GM10248 (cell line): ENCODE data around the gene HLA-G.

ENCODE experiments used
- CTCF ChIA-PET: fragments of 300-600 bp; sonication (Branson Sonifier 250); formaldehyde crosslinking; extraction: SDS; loops from one replicate; lab custom pipeline; 2021; ENCODE audit warnings: antibody characterized with exemption; lab: Yijun Ruan, JAX
- POLR2A ChIA-PET: fragments of 350-650 bp; sonication (Branson Sonifier 250); formaldehyde crosslinking; extraction: SDS; loops from one replicate; lab custom pipeline; 2020; ENCODE audit warnings: antibody characterized with exemption; lab: Yijun Ruan, JAX
- DNase-seq: peaks from one replicate; pipeline ENCODE4 v3.0.0; 2012; ENCODE audit errors: extremely low spot score
- CTCF ChIP-seq: IDR thresholded peaks from 2 replicates; pipeline ENCODE4 v1.5.1; 2012; ENCODE audit warnings: mild to moderate bottlenecking, low read depth; ENCODE audit errors: extremely low read depth, missing control alignments, control extremely low read depth

Gene HLA-G

GRCh38 chr6:29850011-29850553 is 22.5 kb downstream of the HLA-G start:
- TF ChIP-seq CTCF = no peak
- CTCF ChIA-PET = interaction anchor here (1.2 to 3.8 kb wide), 4 partner anchors 21 to 197 kb away, joined by 3 to 46 read pairs (median 4); no protein-coding TSS in a partner anchor
- DNase-seq = no peak
- POLR2A ChIA-PET = no interaction called here

GRCh38 chr6:29851190-29851589 is 23.6 kb downstream of the HLA-G start:
- CTCF ChIA-PET = interaction anchor here (0.6 to 1.5 kb wide), 5 partner anchors 17 to 253 kb away, joined by 3 to 8 read pairs (median 4); no protein-coding TSS in a partner anchor
- DNase-seq = no peak
- no peak for TF ChIP-seq CTCF
- POLR2A ChIA-PET = no interaction called here

GRCh38 chr6:29853245-29853644 is 25.6 kb downstream of the HLA-G start:
- ChIA-PET CTCF (no interaction called here), POLR2A (no interaction called here)
- no peak for DNase-seq
- TF ChIP-seq CTCF = no peak

- no peak for DNase-seq
- no peak for TF ChIP-seq CTCF
- ChIA-PET POLR2A (no interaction called here), CTCF (interaction anchor here (1.0 kb wide), 1 partner anchor 10 kb away, joined by 3 read pairs; no protein-coding TSS in a partner anchor)
Observed at GRCh38 chr6:29858006-29858405, 30.4 kb downstream of the HLA-G start.

GRCh38 chr6:29861521-29862255 is 34.1 kb downstream of the HLA-G start:
- POLR2A ChIA-PET = no interaction called here
- CTCF ChIA-PET = interaction anchor here (3.5 kb wide), 1 partner anchor 13 kb away, joined by 18 read pairs; no protein-coding TSS in a partner anchor
- TF ChIP-seq CTCF = no peak
- DNase-seq = no peak

- POLR2A ChIA-PET = no interaction called here
Observed at GRCh38 chr6:29864037-29864810, 36.6 kb downstream of the HLA-G start.

More at GRCh38 chr6:29864037-29864810, 36.6 kb downstream of the HLA-G start:
- TF ChIP-seq CTCF = no peak
- CTCF ChIA-PET = interaction anchor here (1.6 to 3.5 kb wide), 3 partner anchors 16 to 161 kb away, joined by 3 to 18 read pairs (median 7); no protein-coding TSS in a partner anchor
- DNase-seq = no peak
